GM18511 (cell line): ENCODE results near the gene C5orf24.
"Not testable (repeated sequence)": the region's sequence is repeated elsewhere in the genome, so short reads cannot be mapped to it uniquely, and the experiment has no call there.

ENCODE experiments used
- ATAC-seq: cut with Tn5 transposase; IDR thresholded peaks from one replicate; pipeline ENCODE4 v1.9.1; 2021; ENCODE audit warnings: mild to moderate bottlenecking, moderate library complexity; ENCODE audit not compliant: unreplicated experiment

C5orf24 gene

GRCh38 chr5:134845852-134846640, at the start of gene C5orf24:
Gene C5orf24 (plus strand): TSS chr5:134845968. CDS start chr5:134854901, 8,933 bp downstream.
- ATAC-seq = peak; percentile 96

DNA sequence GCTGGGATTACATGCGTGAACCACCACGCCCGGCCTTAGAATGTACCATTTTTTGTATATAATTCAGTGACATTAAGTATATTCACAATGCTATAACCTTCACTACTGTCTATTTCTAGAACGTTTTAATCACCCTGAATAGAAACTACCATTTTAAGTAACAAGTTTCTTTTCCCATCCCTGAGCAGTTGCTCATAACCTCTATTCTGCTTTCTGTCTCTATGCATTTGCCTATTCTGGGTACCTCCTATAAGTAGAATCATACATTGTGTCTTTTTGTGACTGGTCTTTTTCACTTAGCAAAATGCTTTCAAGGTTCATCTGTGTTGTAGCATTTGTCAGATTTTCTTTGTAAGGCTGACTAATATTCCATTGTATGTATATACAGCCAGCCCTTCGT, 47.3 kb upstream of the C5orf24 start:
- ATAC-seq = no peak

GRCh38 chr5:134803821-134804220, 41.9 kb upstream of the C5orf24 start:
- no peak for ATAC-seq

- peak; percentile 30 for ATAC-seq
Measured at GRCh38 chr5:134813407-134813806, 32.4 kb upstream of the C5orf24 start.

GRCh38 chr5:134813827-134814226, 31.9 kb upstream of the C5orf24 start:
- ATAC-seq = peak; percentile 73

- no peak for ATAC-seq
Measured at GRCh38 chr5:134817006-134817405, 28.8 kb upstream of the C5orf24 start.

GRCh38 chr5:134818776-134819175, 27.0 kb upstream of the C5orf24 start:
- no peak for ATAC-seq

DNA sequence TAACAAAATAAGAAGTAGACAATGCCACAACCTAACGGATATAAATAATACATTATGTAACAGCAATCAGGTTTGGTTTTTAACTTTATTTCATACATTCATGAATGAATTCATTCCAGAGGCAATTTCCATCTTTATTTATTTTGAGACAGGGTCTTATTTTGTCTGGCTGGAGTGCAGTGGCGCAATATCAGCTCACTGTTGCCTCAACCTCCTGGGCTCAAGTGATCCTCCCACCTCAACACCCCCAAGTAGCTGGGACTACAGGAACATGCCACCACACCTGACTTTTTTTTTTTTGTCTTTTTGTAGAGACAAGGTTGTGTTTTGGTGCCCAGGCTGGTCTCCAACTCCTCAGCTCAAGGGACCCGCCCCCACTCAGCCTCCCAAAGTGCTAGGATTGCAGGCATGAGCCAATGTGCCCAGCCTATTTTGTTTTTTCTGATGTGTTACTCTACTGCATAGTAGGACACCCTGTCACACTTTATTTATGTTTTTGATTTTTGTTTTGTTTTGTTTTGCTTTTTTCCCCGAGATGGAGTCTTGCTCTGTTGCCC, 26.3 kb upstream of the C5orf24 start:
- ATAC-seq = no peak

GRCh38 chr5:134821841-134822240, 23.9 kb upstream of the C5orf24 start:
- ATAC-seq = no peak

GRCh38 chr5:134824681-134825080, 21.1 kb upstream of the C5orf24 start:
- ATAC-seq = no peak

- ATAC-seq = no peak
Measured at GRCh38 chr5:134825212-134825611, 20.6 kb upstream of the C5orf24 start.

DNA sequence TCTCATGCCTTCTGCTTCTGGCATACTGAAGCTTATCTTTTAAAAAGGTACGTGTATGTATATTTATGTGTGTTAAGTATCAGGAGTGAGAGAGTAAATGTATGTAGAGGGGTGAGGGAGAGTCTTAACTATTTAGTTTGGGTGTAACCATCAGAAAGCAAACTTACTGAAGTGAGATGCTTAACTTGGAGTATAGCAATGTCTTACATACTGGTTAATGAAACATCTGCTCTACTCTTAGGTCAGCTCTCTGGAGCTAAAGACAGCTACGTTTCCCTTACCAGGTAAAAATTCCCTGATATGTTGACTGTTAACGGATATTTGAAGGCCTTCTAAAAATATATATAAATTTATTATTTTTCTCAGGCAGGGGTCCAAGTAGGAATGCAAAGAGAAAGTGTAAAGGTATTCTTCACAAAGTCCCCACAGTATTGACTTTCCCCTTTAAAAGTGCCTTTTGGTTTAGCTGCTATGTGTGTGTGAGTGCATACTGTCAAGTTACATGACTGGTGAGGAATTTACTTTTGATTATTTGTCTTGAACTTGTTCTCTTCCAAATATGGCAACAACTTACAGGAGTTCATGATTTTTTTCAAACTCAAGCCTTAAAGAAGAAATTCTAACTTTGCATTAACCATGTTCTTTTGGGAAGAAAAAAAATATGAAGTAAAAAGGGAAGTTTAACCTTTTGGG, 12.3 kb upstream of the C5orf24 start:
- no peak for ATAC-seq

DNA sequence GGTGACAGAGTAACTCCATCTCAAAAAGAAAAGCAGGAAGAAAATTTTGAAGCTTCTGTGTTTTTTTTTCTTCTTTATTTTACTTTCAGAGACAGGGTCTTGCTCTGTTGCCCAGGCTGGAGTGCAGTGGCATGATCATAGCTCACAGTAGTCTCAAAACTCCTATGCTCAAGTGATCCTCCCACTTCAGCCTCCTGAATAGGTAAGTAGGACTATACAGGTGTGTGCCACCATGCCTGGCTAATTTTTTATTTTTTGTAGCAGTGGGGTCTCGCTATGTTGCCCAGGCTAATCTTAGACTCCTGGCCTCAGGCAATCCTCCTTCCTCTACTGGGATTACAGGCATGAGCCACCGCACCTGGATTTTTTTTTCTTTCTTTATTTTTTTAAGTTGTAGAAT, 10.1 kb upstream of the C5orf24 start:
- no peak for ATAC-seq

- no peak for ATAC-seq
Measured at GRCh38 chr5:134837530-134838181, 8.1 kb upstream of the C5orf24 start.

- ATAC-seq = not testable (repeated sequence)
Measured at GRCh38 chr5:134838361-134838760, 7.4 kb upstream of the C5orf24 start.

- no peak for ATAC-seq
Measured at GRCh38 chr5:134840811-134841210, 5.0 kb upstream of the C5orf24 start.

DNA sequence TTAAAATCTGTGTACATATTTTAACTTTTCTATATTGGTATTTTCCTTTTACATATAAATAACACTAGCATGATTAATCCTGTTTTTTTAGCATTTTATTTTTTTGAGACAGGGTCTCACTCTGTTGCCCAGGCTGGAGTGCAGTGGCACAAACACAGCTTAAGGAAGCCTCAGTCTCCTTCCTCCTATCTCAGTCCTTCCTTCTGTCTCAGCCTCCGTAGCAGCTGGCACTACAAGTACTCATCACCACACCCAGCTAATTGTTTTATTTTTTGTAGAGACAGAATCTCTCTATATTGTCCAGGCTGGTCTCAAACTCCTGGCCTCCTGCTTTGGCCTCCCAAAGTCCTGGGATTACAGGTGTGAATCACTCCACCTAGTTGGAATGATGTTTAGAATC, 1.5 kb upstream of the C5orf24 start:
- ATAC-seq = no peak

DNA sequence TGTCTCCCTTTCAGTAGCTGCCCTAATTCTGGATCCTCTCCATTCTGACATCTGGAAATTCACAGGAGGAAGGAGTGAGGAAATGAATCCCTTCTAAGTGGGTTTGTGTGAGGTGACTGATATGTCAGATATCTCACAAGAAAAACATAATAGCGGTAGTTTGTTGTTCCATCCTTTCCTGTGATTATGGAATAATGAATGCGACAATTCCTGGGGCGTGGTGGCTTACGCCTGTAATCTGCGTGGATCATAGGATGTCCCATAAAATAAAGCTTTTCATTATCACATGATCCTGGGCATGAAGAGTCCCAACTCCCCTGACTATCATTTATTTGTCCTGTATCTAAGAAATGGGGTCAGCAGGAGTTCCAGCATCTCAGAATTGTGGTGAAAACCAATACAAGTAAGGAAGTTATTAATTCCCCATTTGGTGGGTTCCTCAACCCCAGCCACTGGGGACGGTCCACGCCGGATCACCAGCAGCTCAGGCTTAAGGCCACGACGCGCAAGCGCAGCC, 375 bp upstream of the C5orf24 start:
- ATAC-seq = no peak

DNA sequence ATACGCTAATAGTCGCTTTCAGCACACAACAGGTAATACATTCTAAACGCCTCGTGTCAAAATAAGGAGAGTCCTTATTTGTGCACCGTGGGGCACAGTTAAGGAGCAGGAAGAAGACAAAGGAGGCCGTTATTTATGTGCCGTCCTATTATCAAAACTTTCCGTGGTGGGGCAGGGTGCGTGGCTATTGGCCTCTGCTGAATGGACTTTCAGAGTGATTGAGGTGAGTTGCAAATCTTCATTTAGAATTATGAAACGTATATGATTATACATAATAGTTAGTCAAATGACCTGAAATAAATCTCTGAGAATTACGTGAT, 833 bp downstream of the C5orf24 start:
- peak; percentile 14 for ATAC-seq

DNA sequence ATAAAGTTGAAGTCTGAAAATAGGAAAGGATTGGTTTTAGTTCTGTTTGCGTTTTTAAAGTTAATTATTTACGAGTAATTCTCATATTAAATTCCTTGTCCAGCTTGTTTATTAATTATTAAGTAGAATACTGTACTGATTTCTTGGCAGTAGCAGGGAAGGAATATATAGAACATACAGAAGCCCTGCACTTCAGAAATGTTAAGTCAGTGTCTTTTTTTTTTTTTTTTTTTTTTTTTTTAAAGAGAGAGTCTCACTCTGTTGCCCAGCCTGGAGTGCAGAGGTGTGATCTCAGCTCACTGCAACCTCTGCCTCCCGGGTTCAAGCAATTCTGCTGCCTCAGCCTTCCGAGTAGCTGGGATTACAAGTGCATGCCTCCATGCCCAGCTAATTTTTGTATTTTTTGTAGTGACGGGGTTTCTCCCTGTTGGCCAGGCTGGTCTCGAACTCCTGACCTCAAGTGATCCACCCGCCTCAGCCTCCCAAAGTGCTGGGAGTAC, 3.7 kb downstream of the C5orf24 start:
- not testable (repeated sequence) for ATAC-seq

DNA sequence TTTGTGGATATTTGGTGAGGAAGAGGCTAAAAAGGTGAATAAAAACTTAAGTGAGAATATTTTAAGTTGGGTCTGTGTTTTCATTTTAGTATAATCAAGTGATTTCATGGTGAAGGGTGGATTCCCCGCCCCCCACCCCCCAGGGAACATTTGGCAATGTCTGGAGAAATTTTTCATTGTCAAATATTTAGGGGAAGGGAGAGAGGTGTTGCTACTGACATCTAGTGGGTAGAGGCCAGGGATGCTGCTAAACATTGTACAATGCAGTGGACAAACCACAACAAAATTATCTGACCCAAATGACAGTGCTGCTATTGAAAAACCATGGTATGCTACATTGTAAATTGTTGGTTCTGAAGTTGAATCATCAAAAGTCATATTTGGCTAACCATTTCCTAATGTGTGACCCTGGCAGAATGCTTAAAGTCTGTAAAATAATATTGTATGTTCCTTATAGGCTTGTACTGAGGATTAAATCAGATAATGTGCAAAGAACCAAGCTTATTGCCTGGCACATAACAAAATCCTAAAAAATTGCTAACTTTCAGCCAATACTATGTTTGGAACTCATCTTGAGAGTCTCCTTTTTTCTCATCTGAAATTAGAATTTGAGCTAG, 5.6 kb downstream of the C5orf24 start:
- ATAC-seq = no peak
